ENCODE measurements around the gene CFAP61. TPM values are rescaled to one million over a fixed set of nuclear protein-coding genes. Genes with fewer than 3 reads are reported as not detected.

CFAP61 gene
- total and polyA plus RNA-seq, 9 of the 15 experiments (the other 6 are each of a cell fraction or from before 2014, with no cell fraction given): 0.11 TPM; not detected in 8

DNA sequence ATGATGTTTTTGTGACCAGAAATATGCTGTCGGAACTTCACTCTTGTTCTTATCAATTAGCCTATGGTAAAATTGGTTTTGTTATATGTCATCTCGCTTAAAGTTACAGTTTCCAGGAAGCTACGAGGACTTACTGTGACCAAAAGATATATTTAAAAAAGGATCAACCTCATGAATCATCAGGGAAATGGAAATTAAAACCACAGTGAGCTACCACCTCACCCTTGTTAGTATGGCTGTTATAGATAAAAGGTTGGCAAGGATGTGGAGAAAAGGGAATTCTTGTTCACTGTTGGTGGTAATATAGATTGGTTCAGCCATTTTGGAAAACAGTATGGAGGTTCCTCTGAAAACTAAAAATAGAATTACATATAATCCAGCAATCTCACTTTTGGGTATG lies 301.2 kb downstream of the CFAP61 start:
- no peak overlapping the region for H3K4me3 ChIP-seq
- no peaks in the 10 kb centered on the region for H3K9me1 ChIP-seq (ENCODE audit: control insufficient read depth, insufficient read depth, low read length)
- no peaks in the 10 kb centered on the region for H3K27me3 ChIP-seq (ENCODE audit: control insufficient read depth in 2 of 2, insufficient read depth in 2 of 2, low read length in 2 of 2)
- H4K20me1 ChIP-seq (replicated peaks; ENCODE audit: control insufficient read depth, insufficient read depth, low read length): no peaks in the 10 kb centered on the region
- H2AFZ ChIP-seq (ENCODE audit: low read depth, low read length): no peak overlapping the region
- no peak overlapping the region for H3K4me2 ChIP-seq (ENCODE audit: insufficient read depth, low read length)
- no peaks in the 10 kb centered on the region for H3K9me3 ChIP-seq (replicated peaks; ENCODE audit: control insufficient read depth, insufficient read depth, low read depth, low read length)
- FAIRE-seq (no peak), DNase-seq (ENCODE audit: extremely low read depth in 1 of 4, low spot score in 3 of 4) (no peak), ATAC-seq (no peak)
- no peak overlapping the region for H3K9ac ChIP-seq (ENCODE audit: insufficient read depth in 1 of 2, low read depth in 2 of 2, low read length in 2 of 2)
- no peaks in the 10 kb centered on the region for H3K36me3 ChIP-seq (ENCODE audit: control insufficient read depth, insufficient read depth, low read length)
- in situ Hi-C loops (cut with MboI) (no loop called here), intact Hi-C loops (cut with micrococcal nuclease) (no loop called here)
- H3K27ac ChIP-seq (ENCODE audit: extremely low read depth, low read depth, low read length): no peak overlapping the region
- 0% methylated on average over 3 of the region's 3 CpGs for WGBS (ENCODE audit: insufficient coverage, low coverage, missing lambda C conversion rate)
- no peaks in the 10 kb centered on the region for H3K79me2 ChIP-seq (ENCODE audit: control insufficient read depth, insufficient read depth, low read length)
- POLR2A ChIA-PET: no interaction called here
- CTCF ChIA-PET (ENCODE audit: low intra/inter-chr PET ratio): no interaction called here
- H3K4me1 ChIP-seq (replicated peaks in 1 of 2; ENCODE audit: control insufficient read depth in 2 of 2, insufficient read depth in 2 of 2, low read length in 2 of 2): no peaks in the 10 kb centered on the region
- no TSS peak for BruUV-seq (replicated peaks)
- TF ChIP-seq FOXM1 (IDR thresholded peaks at IDR 0.05; ENCODE audit: low read depth) (no peak), FOXM1 (CRISPR knock-in tag; IDR thresholded peaks at IDR 0.05; ENCODE audit: low read depth) (no peak), KLF10 (CRISPR knock-in tag; IDR thresholded peaks at IDR 0.05) (no peak), SMAD4 (CRISPR knock-in tag; conservative IDR thresholded peaks at IDR 0.05) (no peak), RFX1 (IDR thresholded peaks at IDR 0.05) (no peak), ZFP36 (IDR thresholded peaks at IDR 0.05; ENCODE audit: low read depth, low read length, partially characterized antibody) (no peak), RAD51 (IDR thresholded peaks at IDR 0.05; ENCODE audit: borderline replicate concordance, low read depth) (no peak), ZNF507 (tag; conservative IDR thresholded peaks at IDR 0.05) (no peak), ZBTB49 (CRISPR knock-in tag; IDR thresholded peaks at IDR 0.05; ENCODE audit: borderline replicate concordance) (no peak), RFX5 (IDR thresholded peaks at IDR 0.05; ENCODE audit: low read depth, low read length) (no peak)
- TF ChIP-seq, protein P1, sequence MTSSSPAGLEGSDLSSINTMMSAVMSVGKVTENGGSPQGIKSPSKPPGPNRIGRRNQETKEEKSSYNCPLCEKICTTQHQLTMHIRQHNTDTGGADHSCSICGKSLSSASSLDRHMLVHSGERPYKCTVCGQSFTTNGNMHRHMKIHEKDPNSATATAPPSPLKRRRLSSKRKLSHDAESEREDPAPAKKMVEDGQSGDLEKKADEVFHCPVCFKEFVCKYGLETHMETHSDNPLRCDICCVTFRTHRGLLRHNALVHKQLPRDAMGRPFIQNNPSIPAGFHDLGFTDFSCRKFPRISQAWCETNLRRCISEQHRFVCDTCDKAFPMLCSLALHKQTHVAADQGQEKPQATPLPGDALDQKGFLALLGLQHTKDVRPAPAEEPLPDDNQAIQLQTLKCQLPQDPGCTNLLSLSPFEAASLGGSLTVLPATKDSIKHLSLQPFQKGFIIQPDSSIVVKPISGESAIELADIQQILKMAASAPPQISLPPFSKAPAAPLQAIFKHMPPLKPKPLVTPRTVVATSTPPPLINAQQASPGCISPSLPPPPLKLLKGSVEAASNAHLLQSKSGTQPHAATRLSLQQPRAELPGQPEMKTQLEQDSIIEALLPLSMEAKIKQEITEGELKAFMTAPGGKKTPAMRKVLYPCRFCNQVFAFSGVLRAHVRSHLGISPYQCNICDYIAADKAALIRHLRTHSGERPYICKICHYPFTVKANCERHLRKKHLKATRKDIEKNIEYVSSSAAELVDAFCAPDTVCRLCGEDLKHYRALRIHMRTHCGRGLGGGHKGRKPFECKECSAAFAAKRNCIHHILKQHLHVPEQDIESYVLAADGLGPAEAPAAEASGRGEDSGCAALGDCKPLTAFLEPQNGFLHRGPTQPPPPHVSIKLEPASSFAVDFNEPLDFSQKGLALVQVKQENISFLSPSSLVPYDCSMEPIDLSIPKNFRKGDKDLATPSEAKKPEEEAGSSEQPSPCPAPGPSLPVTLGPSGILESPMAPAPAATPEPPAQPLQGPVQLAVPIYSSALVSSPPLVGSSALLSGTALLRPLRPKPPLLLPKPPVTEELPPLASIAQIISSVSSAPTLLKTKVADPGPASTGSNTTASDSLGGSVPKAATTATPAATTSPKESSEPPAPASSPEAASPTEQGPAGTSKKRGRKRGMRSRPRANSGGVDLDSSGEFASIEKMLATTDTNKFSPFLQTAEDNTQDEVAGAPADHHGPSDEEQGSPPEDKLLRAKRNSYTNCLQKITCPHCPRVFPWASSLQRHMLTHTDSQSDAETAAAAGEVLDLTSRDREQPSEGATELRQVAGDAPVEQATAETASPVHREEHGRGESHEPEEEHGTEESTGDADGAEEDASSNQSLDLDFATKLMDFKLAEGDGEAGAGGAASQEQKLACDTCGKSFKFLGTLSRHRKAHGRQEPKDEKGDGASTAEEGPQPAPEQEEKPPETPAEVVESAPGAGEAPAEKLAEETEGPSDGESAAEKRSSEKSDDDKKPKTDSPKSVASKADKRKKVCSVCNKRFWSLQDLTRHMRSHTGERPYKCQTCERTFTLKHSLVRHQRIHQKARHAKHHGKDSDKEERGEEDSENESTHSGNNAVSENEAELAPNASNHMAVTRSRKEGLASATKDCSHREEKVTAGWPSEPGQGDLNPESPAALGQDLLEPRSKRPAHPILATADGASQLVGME (CRISPR knock-in tag; IDR thresholded peaks at IDR 0.05): no peak
- TF ChIP-seq, protein P2, sequence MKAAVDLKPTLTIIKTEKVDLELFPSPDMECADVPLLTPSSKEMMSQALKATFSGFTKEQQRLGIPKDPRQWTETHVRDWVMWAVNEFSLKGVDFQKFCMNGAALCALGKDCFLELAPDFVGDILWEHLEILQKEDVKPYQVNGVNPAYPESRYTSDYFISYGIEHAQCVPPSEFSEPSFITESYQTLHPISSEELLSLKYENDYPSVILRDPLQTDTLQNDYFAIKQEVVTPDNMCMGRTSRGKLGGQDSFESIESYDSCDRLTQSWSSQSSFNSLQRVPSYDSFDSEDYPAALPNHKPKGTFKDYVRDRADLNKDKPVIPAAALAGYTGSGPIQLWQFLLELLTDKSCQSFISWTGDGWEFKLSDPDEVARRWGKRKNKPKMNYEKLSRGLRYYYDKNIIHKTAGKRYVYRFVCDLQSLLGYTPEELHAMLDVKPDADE (conservative IDR thresholded peaks at IDR 0.05; ENCODE audit: control insufficient read depth, low read depth, low read length): no peak
